Measurements from ENCODE around the gene OASL.
A peak's percentile ranks its signal among the peaks of the same experiment; 100 is the strongest.
"Not testable (repeated sequence)": the region's sequence is repeated elsewhere in the genome, so short reads cannot be mapped to it uniquely, and the experiment has no call there.

OASL gene

GRCh38 chr12:121059031-121059898 is 20.2 kb upstream of the OASL start:
- DNase-seq (ENCODE audit: low spot score) = no peak

DNA sequence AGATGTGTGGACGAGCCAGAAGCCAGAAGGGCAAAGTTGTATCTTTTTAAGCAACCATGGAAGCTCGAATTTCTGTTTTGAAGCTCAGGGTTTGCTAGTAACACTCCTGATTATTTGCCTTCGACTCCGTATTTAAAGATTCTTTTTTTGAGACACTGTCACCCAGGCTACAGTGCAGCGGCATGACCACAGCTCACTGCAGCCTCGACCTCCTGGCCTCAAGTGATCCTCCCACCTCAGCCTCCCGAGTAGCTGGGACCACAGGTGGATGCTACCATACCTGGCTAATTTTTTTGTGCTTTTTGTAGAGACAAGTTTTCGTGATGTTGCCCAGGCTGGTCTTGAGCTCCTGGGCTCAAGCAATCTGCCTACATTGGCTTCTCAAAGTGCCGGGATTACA is 18.7 kb upstream of the OASL start:
- no peak for DNase-seq (ENCODE audit: low spot score)

- no peak for DNase-seq (ENCODE audit: low spot score)
Measured at GRCh38 chr12:121053706-121054105, 14.7 kb upstream of the OASL start.

- DNase-seq (ENCODE audit: low spot score) = no peak
Measured at GRCh38 chr12:121050725-121051124, 11.7 kb upstream of the OASL start.

GRCh38 chr12:121048442-121048841 is 9.4 kb upstream of the OASL start:
- DNase-seq (ENCODE audit: low spot score) = no peak

- not testable (repeated sequence) for DNase-seq (ENCODE audit: low spot score)
Measured at GRCh38 chr12:121047400-121047799, 8.4 kb upstream of the OASL start.

DNA sequence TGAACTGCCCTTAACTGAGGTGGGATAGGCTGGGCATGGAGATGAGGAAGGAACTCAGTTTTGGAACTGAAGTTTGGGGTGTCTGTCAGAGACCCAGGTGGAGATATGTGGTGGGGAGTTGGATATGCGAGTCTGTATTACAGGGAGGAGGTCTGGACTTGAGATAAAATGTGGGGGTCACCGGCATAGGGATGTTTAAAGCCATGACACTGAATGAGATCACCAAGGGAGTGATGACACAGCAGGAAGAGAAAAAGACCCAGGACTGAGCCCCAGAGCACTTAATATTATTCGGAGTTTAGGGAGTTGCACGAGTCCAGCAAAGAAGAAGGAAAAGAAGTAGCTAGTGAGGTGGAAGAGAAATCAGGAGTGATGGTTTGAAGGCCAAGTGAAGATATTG is 4.0 kb upstream of the OASL start:
- DNase-seq (ENCODE audit: low spot score) = no peak

GRCh38 chr12:121036810-121037326 is 2.2 kb downstream of the OASL start:
- DNase-seq (ENCODE audit: low spot score) = peak; percentile 65

DNA sequence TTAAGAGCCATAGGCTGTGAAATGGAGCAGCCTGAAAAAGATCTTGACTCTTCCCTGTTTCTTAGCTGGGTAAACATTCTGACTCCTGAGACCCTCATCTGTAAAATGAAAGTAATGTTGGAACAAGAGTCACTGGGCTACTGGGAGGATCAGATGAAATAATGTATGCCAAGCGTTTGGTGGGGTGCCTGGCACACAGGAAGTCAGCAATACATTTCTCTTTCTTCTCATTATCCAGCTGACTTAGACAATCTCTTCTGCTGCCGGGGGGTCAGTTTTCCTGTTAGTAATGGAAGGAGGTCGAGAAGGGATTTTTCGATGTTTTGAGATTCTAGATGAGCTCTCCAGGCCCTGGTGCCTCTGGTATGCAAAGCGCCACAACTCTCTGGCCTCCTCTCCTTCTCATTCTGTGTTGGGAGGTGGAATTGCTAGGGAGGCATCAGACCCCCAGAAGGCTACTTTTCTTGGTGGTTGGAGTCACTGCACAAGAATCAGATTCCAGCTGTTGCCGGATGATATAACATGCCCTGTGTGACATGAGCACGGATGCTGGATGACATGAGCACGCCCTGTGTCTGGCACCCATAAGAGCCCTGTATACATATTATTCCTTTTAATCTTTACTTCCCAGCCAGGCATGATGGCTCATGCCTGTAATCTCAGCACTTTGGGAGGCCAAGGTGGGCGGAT is 4.3 kb downstream of the OASL start:
- DNase-seq (ENCODE audit: low spot score) = no peak

DNA sequence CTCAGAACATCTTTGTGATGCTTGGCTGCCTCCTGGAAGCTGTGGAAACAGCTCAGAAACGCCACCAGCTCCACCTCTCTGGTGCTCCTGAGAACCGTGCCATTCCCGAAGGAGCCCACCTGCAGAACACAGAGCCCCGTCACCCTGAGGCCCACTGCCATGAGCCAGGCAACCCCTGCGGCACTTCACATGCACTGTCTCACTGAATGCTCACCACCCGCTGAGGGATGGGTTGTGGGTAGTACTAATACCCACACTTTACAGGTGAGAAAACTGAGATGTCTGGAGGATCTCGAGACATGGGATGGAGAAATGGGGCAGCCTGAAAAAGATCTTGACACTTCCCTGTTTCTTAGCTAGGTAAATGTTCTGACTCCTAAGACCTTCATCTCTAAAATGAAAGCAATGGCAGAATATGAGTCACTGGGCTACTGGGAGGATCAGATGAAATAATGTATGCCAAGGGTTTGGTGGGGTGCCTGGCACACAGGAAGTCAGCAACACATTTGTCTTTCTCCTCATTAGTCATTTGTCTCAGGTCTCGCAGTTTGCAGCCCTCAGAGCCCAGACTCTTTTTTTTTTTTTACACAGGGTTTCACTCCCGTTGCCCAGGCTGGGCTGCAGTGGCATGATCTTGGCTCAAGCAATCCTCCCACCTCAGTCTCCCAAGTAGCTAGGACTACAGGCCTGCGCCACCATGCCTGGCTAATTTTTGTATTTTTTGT is 5.3 kb downstream of the OASL start:
- DNase-seq (ENCODE audit: low spot score) = no peak

GRCh38 chr12:121030576-121031212 is 8.4 kb downstream of the OASL start:
- no peak for DNase-seq (ENCODE audit: low spot score)

GRCh38 chr12:121026274-121027045 is 12.6 kb downstream of the OASL start:
- DNase-seq (ENCODE audit: low spot score) = no peak

- DNase-seq (ENCODE audit: low spot score) = no peak
Measured at GRCh38 chr12:121025442-121026226, 13.4 kb downstream of the OASL start.

- DNase-seq (ENCODE audit: low spot score) = no peak
Measured at GRCh38 chr12:121023799-121024198, 15.2 kb downstream of the OASL start.

- DNase-seq (ENCODE audit: low spot score) = no peak
Measured at GRCh38 chr12:121022713-121023112, 16.3 kb downstream of the OASL start.

DNA sequence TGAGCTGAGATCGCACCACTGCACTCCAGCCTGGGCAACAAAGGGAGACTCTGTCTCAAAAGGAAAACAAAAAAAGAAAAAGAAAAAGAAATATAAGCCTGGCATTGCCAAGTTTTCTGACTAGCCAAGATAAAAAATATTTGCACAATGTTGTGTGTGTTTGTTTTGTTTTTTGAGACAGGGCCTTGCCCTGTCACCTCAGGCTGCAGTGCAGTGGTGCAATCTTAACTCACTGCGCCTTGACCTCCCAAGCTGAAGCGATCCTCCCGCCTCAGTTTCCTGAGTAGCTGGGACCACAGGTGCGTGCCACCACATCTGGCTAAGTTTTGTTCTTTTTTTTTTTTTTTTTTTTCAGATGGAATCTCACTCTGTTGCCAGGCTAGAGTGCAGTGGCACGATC is 17.3 kb downstream of the OASL start:
- DNase-seq (ENCODE audit: low spot score) = no peak

- DNase-seq (ENCODE audit: low spot score) = no peak
Measured at GRCh38 chr12:121018860-121019617, 20.0 kb downstream of the OASL start.

DNA sequence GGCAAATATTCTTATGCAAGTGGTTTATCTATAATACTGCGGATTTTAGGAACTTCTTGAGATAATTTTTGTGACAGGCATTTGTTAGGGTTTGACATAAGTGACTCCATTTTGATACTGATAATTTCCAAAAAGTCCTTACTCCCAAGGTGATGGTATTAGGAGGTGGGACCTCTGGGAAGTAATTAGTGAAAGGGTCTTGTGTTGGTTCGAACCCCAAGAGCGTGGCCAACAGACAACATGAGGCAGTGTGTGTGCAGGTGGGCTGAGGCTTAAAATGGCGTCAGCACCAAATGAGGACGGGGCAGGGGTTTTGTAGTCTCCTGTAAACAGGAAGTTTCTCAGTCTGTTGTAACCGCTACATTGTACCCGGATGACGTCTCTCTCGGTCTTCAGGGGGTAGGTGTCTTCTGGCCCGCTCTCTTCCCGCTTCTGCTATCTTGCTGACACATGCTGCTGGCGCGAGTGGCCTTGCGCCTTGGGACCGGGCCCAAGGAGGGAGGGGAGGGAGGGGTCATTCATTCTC is 21.0 kb downstream of the OASL start:
- DNase-seq (ENCODE audit: low spot score) = no peak
